ENCODE results near the gene CENPO. TPM values are rescaled to one million over a fixed set of nuclear protein-coding genes. Genes with fewer than 3 reads are reported as not detected.

CENPO gene
- total RNA-seq, 1 experiment from 2014 or later, result 14.9 TPM

- Mint-ChIP-seq H3K4me1 (ENCODE audit: insufficient read depth, unreplicated experiment) (no peaks in the 10 kb centered on the region), H3K27ac (ENCODE audit: low read depth, unreplicated experiment) (no peak overlapping the region), H3K4me3 (ENCODE audit: unreplicated experiment) (no peak overlapping the region), H3K27me3 (ENCODE audit: insufficient read depth, unreplicated experiment) (no peaks in the 10 kb centered on the region), H3K36me3 (ENCODE audit: insufficient read depth, unreplicated experiment) (peaks cover 16% of the 10 kb centered on the region), H3K9me3 (ENCODE audit: unreplicated experiment) (no peaks in the 10 kb centered on the region)
- POLR2A ChIA-PET, result interaction anchor here (0.7 kb wide), 1 partner anchor 127 kb away, joined by 3 read pairs; no protein-coding TSS in a partner anchor
- CTCF ChIA-PET, result no interaction called here
- intact Hi-C loops (cut with micrococcal nuclease), result no loop called here
- TF ChIP-seq CTCF (IDR thresholded peaks at IDR 0.05; ENCODE audit: unreplicated experiment), result no peak
- no TSS peak for BruUV-seq (replicated peaks)
- DNase-seq (ENCODE audit: unreplicated experiment), result no peak
These were observed 36.4 kb upstream of the CENPO start for GRCh38 chr2:24756789-24757188.

GRCh38 chr2:24761866-24762265, 31.4 kb upstream of the CENPO start:
- peaks cover 28% of the 10 kb centered on the region for H3K36me3 Mint-ChIP-seq (ENCODE audit: insufficient read depth, unreplicated experiment)
- no TSS peak for BruUV-seq (replicated peaks)
- no peak overlapping the region for H3K27ac Mint-ChIP-seq (ENCODE audit: low read depth, unreplicated experiment)
- no peaks in the 10 kb centered on the region for H3K9me3 Mint-ChIP-seq (ENCODE audit: unreplicated experiment)
- no peaks in the 10 kb centered on the region for H3K27me3 Mint-ChIP-seq (ENCODE audit: insufficient read depth, unreplicated experiment)
- no peak for TF ChIP-seq CTCF (IDR thresholded peaks at IDR 0.05; ENCODE audit: unreplicated experiment)
- H3K4me1 Mint-ChIP-seq (ENCODE audit: insufficient read depth, unreplicated experiment), result no peaks in the 10 kb centered on the region
- POLR2A ChIA-PET, result interaction anchor here (1.0 kb wide), 1 partner anchor 271 kb away, joined by 3 read pairs; the partner anchor contains the start of gene NCOA1
- intact Hi-C loops (cut with micrococcal nuclease), result no loop called here
- H3K4me3 Mint-ChIP-seq (ENCODE audit: unreplicated experiment), result no peak overlapping the region
- CTCF ChIA-PET, result no interaction called here
- DNase-seq (ENCODE audit: unreplicated experiment), result no peak

GRCh38 chr2:24762518-24762917, 30.7 kb upstream of the CENPO start:
- H3K27me3 Mint-ChIP-seq (ENCODE audit: insufficient read depth, unreplicated experiment), result no peaks in the 10 kb centered on the region
- POLR2A ChIA-PET, result interaction anchor here (1.0 kb wide), 1 partner anchor 271 kb away, joined by 3 read pairs; the partner anchor contains the start of gene NCOA1
- H3K9me3 Mint-ChIP-seq (ENCODE audit: unreplicated experiment), result no peaks in the 10 kb centered on the region
- DNase-seq (ENCODE audit: unreplicated experiment), result no peak
- intact Hi-C loops (cut with micrococcal nuclease), result no loop called here
- H3K4me1 Mint-ChIP-seq (ENCODE audit: insufficient read depth, unreplicated experiment), result no peaks in the 10 kb centered on the region
- CTCF ChIA-PET, result no interaction called here
- no peak for TF ChIP-seq CTCF (IDR thresholded peaks at IDR 0.05; ENCODE audit: unreplicated experiment)
- no TSS peak for BruUV-seq (replicated peaks)
- no peak overlapping the region for H3K27ac Mint-ChIP-seq (ENCODE audit: low read depth, unreplicated experiment)
- no peak overlapping the region for H3K4me3 Mint-ChIP-seq (ENCODE audit: unreplicated experiment)
- H3K36me3 Mint-ChIP-seq (ENCODE audit: insufficient read depth, unreplicated experiment), result peaks cover 31% of the 10 kb centered on the region

GRCh38 chr2:24763843-24764242, 29.4 kb upstream of the CENPO start:
- no peak overlapping the region for H3K4me3 Mint-ChIP-seq (ENCODE audit: unreplicated experiment)
- H3K4me1 Mint-ChIP-seq (ENCODE audit: insufficient read depth, unreplicated experiment), result no peaks in the 10 kb centered on the region
- TF ChIP-seq CTCF (IDR thresholded peaks at IDR 0.05; ENCODE audit: unreplicated experiment), result no peak
- no peaks in the 10 kb centered on the region for H3K9me3 Mint-ChIP-seq (ENCODE audit: unreplicated experiment)
- no peak overlapping the region for H3K27ac Mint-ChIP-seq (ENCODE audit: low read depth, unreplicated experiment)
- POLR2A ChIA-PET, result no interaction called here
- CTCF ChIA-PET, result no interaction called here
- intact Hi-C loops (cut with micrococcal nuclease), result no loop called here
- no peaks in the 10 kb centered on the region for H3K27me3 Mint-ChIP-seq (ENCODE audit: insufficient read depth, unreplicated experiment)
- peaks cover 24% of the 10 kb centered on the region for H3K36me3 Mint-ChIP-seq (ENCODE audit: insufficient read depth, unreplicated experiment)
- DNase-seq (ENCODE audit: unreplicated experiment), result no peak
- no TSS peak for BruUV-seq (replicated peaks)

All from MCF 10A (cell line).